Activated CD4-positive, alpha-beta T cell treated with anti-CD3 and anti-CD28 coated beads for 1 hour (primary cell): ENCODE measurements around the gene SPTLC1.
"Not testable (repeated sequence)": the region's sequence is repeated elsewhere in the genome, so short reads cannot be mapped to it uniquely, and the experiment has no call there.

Experiments used
- DNase-seq: peaks from one replicate; pipeline ENCODE4 v3.0.0-alpha.2; 2020

The SPTLC1 gene, protein sequence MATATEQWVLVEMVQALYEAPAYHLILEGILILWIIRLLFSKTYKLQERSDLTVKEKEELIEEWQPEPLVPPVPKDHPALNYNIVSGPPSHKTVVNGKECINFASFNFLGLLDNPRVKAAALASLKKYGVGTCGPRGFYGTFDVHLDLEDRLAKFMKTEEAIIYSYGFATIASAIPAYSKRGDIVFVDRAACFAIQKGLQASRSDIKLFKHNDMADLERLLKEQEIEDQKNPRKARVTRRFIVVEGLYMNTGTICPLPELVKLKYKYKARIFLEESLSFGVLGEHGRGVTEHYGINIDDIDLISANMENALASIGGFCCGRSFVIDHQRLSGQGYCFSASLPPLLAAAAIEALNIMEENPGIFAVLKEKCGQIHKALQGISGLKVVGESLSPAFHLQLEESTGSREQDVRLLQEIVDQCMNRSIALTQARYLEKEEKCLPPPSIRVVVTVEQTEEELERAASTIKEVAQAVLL

DNA sequence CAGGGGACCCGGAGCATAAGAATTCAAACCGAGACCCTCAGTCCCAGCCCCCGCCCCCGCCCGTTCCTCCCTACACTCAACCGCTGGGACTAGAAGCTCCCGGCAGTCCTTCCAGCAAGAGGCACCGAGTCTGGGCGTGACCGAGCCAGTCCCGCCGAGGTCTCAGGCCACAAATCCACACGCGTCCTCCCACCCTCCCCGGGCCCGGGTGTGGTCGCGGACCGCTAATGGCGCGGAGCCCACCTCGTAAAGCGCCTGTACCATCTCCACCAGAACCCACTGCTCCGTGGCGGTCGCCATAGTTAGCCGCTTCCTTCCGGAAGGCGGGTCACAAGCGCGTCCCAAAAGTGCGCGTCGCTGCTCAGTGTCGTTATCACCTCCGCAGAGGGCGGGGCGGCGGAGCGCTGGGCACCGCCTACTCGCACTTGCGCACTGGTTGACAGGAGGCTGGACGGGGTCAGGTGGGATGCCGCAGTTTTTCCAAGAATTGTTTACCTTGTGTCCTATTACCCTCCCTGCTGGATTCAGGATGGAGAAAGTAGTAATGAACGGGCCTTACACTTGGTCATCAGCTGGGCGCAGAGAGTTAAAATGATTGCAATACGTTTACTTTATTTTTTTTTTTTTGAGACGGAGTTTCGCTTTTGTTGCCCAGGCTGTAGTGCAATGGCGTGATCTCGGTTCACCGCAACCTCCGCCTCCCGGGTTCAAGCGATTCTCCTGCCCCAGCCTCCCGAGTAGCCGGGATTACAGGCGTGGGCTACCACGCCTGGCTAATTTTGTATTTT, at the start of gene SPTLC1:
SPTLC1 (minus strand) TSS at position 343 of the 788 bp plus-strand sequence; CDS start at position 300, 43 bp downstream.
- DNase-seq, result peak; percentile 91

- no peak for DNase-seq
These were observed 49.8 kb upstream of the SPTLC1 start for GRCh38 chr9:92164975-92165374.

- DNase-seq, result no peak
These were observed 49.3 kb upstream of the SPTLC1 start for GRCh38 chr9:92164490-92164889.

DNA sequence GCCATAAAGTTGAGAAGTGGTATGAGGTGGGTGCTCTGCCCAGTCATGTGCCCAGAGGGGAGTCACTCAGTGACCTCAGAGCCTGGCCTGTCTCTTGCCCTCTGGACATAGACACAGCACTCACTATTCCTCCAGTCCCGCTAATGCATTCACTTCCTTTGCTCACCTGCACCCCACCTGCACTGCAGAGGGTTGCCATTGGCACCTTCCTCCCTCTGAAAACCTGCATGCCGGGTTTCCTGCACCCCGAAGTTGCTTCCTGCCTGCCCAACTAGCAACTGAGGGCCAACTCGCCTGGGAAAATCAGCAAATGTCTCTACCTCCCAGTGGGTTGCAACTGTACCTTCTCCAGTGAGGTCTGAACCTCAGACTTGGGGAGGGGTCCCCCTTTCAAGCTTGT, 48.1 kb upstream of the SPTLC1 start:
- no peak for DNase-seq

GRCh38 chr9:92160786-92161185, 45.6 kb upstream of the SPTLC1 start:
- no peak for DNase-seq

GRCh38 chr9:92159058-92159457, 43.8 kb upstream of the SPTLC1 start:
- DNase-seq, result no peak

GRCh38 chr9:92158097-92158601, 42.9 kb upstream of the SPTLC1 start:
- DNase-seq, result no peak

DNA sequence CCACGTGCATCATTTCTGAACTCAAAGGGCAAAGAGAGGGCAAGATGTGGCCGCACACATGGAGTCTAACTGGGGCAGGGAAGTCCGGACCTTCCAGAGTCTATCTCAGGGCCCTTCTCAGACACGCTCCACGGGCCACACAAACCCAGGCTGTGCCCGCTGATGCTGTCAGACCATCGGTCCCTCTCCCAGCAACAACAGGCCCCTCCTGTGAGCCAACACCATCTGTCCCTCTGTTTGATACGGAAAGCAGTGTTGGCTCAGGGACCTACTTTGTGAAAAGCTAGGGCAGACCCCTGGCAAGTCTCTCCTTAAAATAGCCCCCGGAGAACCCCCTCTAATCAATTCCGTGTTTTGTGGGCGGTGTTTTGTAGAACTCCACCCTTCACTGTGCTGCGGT, 40.5 kb upstream of the SPTLC1 start:
- not testable (repeated sequence) for DNase-seq

GRCh38 chr9:92155221-92155620, 40.0 kb upstream of the SPTLC1 start:
- no peak for DNase-seq

- not testable (repeated sequence) for DNase-seq
These were observed 38.5 kb upstream of the SPTLC1 start for GRCh38 chr9:92153466-92154415.

DNA sequence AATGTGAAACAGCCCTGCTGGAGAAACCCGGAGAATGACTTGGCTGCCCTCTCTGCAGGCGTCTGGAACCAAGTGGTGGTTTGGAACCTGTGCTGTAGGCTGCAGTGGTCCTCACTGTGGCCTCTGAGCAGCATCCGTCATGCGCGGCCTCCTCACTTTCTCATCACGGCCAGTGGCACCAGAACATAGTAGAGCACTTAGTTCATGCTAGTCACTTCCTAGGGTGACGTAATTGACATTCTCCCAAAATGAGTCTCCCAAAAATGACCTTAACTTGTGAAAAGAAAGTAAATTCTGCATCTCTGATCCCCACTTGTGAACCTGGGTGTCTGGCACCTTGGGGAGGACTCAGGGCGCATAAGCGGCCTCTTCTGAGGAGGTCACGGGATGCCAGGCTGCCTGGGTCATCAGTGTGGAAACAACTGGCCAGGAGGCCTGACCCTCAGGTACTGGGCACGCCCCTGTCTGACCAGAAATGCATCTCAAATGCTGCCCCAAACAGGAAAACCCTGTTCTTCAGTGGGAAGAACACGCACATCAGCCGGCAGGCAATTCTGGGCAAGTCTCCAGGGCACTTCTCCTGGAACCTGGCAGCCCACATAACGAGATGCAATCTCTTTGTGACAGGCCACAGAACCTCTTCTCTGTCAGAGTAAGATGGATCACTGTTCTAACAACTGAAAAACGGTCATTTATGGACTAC, 36.6 kb upstream of the SPTLC1 start:
- no peak for DNase-seq

- not testable (repeated sequence) for DNase-seq
These were observed 35.6 kb upstream of the SPTLC1 start for GRCh38 chr9:92150501-92151470.

DNA sequence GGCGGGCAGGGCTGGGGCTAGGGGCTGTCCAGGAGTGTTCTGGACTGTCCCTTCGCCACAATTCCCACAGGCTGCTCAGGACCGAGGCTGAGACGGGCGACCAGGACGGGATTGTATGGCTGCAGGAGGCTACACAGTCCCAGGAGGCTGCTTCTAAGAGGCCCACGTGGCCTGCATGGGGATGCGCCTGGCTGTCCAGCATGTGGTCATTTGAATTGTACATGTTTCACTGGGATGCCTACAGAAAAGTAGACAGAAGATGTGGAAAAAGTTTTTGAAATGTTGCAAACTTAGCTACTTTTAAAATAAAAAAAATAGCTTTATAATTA, 32.6 kb upstream of the SPTLC1 start:
- no peak for DNase-seq

- DNase-seq, result no peak
These were observed 32.0 kb upstream of the SPTLC1 start for GRCh38 chr9:92147030-92147851.

DNA sequence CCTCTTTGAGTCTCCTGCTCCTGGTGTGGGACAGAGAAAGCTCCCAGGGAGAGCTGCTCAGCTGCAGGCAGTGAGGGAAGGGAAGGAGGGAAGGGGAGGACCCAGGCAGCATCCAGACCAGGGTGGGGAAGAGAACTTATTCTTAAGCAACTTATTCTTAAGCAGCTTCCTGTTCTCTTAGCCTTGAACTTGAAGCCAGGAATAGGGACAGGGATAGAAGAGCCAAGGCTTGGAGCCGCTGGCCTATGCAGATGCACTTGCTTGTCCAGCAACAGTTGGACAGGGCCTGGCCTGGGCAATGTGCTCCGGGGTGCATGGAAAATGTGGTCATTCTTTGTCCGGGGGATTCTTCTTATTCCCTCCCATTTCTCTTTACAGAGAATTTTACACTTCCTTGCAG, 31.4 kb upstream of the SPTLC1 start:
- DNase-seq, result no peak

GRCh38 chr9:92145784-92146183, 30.6 kb upstream of the SPTLC1 start:
- DNase-seq, result not testable (repeated sequence)

- no peak for DNase-seq
These were observed 27.1 kb upstream of the SPTLC1 start for GRCh38 chr9:92142329-92142728.

DNA sequence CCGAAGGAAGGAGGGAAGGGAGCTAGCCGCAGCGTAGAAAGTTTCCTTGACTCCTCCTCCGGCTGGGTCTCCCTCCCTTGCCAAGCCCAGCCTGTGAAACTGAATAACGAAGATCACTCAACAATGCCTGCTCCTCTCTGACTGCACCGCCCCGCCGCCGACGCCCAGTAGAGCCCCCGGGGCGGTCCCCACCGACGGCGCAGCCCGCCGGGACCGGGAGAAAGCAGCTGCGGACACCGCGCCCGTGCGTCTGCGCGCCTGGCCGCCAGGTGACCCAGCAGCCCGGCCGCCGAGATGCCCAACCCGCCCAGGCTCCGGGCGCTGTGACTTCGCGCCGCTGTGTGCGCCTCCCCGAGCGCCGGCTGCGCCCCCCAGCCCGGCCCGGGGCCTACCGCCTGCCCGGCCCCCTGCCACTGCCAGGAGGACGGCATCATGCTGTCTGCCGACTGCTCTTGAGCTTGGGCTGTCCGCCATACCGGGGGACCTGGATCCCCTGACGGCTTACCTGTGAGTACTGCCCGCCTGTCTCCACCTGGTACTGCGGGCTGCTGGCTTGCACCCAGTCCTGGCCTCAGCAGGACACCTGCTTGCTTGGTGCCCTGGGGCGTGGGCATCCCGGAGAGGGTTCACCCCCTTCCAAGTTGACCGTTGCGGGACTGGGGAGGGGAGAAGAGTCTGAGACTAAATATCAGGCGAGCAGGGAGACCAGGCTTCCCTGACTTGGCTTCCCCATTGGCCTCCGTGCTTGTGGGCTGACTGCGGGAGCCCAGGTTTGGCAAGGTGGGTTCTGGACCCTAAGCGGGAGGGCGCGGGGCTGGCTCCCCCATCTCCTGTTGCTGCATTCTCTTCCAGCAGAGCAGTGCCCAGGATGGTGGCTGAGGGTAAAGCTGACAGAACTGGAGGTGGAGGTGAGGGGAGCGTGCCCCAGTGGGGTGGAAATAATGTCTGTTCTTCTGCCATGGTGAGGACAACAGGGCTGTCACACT, 26.2 kb upstream of the SPTLC1 start:
- DNase-seq, result no peak

DNA sequence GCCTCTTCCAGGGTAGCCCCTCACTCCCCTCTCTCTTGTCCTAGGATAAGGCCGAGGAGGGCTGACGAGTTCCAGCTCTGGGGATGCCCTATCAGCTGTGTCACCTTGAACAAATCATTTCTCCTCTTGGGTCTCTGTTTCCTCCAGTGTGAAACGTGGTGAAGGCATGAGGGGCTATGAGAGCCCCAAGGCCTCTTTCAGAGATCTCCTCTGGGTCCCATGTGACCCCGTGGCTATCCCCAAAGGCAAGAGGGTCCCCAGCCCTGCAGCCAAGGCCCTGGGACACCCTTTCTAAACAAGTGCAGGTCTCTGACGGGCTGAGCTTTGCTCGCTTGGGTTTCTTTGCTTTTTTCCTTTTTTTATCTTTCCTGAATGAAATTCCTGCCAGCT, 25.5 kb upstream of the SPTLC1 start:
- no peak for DNase-seq
